IMR-90 (cell line): Measurements from ENCODE around the gene TBC1D22A. TPM values are rescaled to one million over a fixed set of nuclear protein-coding genes. Genes with fewer than 3 reads are reported as not detected.

Experiments
- ATAC-seq: fragments of 200-7000 bp; cut with Tn5 transposase; 2 replicates; pipeline ENCODE4 v1.9.1; 2020; ENCODE audit warnings: low read depth, mild to moderate bottlenecking, moderate library complexity
- BruUV-seq: library from RNA; stranded (reverse); fragments of 400-500 nt; replicated peaks from 2 replicates; lab custom pipeline; 2021; lab: Mats Ljungman, UMichigan
- CTCF ChIA-PET: fragments of 300-600 bp; formaldehyde crosslinking; extraction: SDS; loops from one replicate; lab custom pipeline; 2021; ENCODE audit warnings: antibody characterized with exemption; lab: Yijun Ruan, JAX
- POLR2A ChIA-PET: fragments of 300-600 bp; sonication (Branson Sonifier 250); formaldehyde crosslinking; loops from one replicate; lab custom pipeline; 2022; ENCODE audit warnings: antibody characterized with exemption; ENCODE audit not compliant: unreplicated experiment; lab: Charles Lee
- DNase-seq: peaks from one replicate; pipeline ENCODE4 v3.0.0; 2013
- H2AFZ ChIP-seq: replicated peaks from 2 replicates; pipeline ENCODE3; 2013; ENCODE audit warnings: low read length, mild to moderate bottlenecking; ENCODE audit not compliant: poor library complexity
- H2AK5ac ChIP-seq: 2 replicates; pipeline ENCODE4 v1.6.1; 2013; ENCODE audit warnings: low read depth, low read length, inconsistent platforms
- H2AK9ac ChIP-seq: replicated peaks from 2 replicates; pipeline ENCODE3; 2013; ENCODE audit warnings: mild to moderate bottlenecking, low read depth, low read length, moderate library complexity; ENCODE audit not compliant: poor library complexity
- H2BK120ac ChIP-seq: 2 replicates; pipeline ENCODE4 v1.6.1; 2013; ENCODE audit warnings: low read depth, low read length, inconsistent platforms
- H2BK15ac ChIP-seq: 3 replicates; pipeline ENCODE4 v1.6.1; 2013; ENCODE audit warnings: low read depth, low read length, inconsistent platforms
- H2BK20ac ChIP-seq: 2 replicates; pipeline ENCODE4 v1.6.1; 2013; ENCODE audit warnings: low read depth, mild to moderate bottlenecking, inconsistent platforms, low read length, moderate library complexity
- H2BK5ac ChIP-seq: 2 replicates; pipeline ENCODE4 v1.6.1; 2013; ENCODE audit warnings: mild to moderate bottlenecking, low read depth, low read length, inconsistent platforms; ENCODE audit not compliant: poor library complexity, severe bottlenecking
- H3K14ac ChIP-seq: replicated peaks from 2 replicates; pipeline ENCODE4 v1.6.1; 2013; ENCODE audit warnings: low read depth, low read length, inconsistent platforms
- H3K18ac ChIP-seq: 2 replicates; pipeline ENCODE4 v1.6.1; 2013; ENCODE audit warnings: low read depth, low read length, control low read depth
- H3K23ac ChIP-seq: 2 replicates; pipeline ENCODE4 v1.6.1; 2013; ENCODE audit warnings: low read depth, low read length, inconsistent platforms
- H3K27ac ChIP-seq: 2 replicates; pipeline ENCODE4 v1.5.1; 2013; ENCODE audit warnings: mild to moderate bottlenecking, control low read depth, low read length; ENCODE audit not compliant: insufficient read depth
- H3K27me3 ChIP-seq: 2 replicates; pipeline ENCODE4 v1.6.1; 2013; ENCODE audit warnings: low read length; ENCODE audit not compliant: control insufficient read depth, insufficient read depth
- H3K36me3 ChIP-seq: 2 replicates; pipeline ENCODE4 v1.6.1; 2013; ENCODE audit warnings: low read length, mixed read lengths; ENCODE audit not compliant: control insufficient read depth, insufficient read depth
- H3K4ac ChIP-seq: 2 replicates; pipeline ENCODE4 v1.6.1; 2013; ENCODE audit warnings: low read depth, low read length, inconsistent platforms
- H3K4me1 ChIP-seq: 2 replicates; pipeline ENCODE4 v1.6.1; 2013; ENCODE audit warnings: low read length, mixed read lengths; ENCODE audit not compliant: control insufficient read depth, insufficient read depth
- H3K4me2 ChIP-seq: 2 replicates; pipeline ENCODE4 v1.6.1; 2013; ENCODE audit warnings: low read depth, mild to moderate bottlenecking, control low read depth, low read length, moderate library complexity
- H3K4me3 ChIP-seq: 2 replicates; pipeline ENCODE4 v1.5.1; 2013; ENCODE audit warnings: low read depth, mild to moderate bottlenecking, control low read depth, low read length, moderate library complexity; ENCODE audit not compliant: insufficient read depth
- H3K56ac ChIP-seq: 2 replicates; pipeline ENCODE4 v1.6.1; 2013; ENCODE audit warnings: low read length, inconsistent platforms; ENCODE audit not compliant: insufficient read depth; ENCODE audit errors: extremely low read depth
- H3K79me1 ChIP-seq, 2 experiments: 2 replicates each; pipeline ENCODE4 v1.6.1; 2013; ENCODE audit warnings: low read length in 2 of 2, inconsistent platforms in 1 of 2, low read depth in 1 of 2
- H3K9ac ChIP-seq: 2 replicates; pipeline ENCODE4 v1.6.1; 2013; ENCODE audit warnings: low read depth, low read length, control low read depth
- H3K9me1 ChIP-seq: 2 replicates; pipeline ENCODE4 v1.6.1; 2013; ENCODE audit warnings: low read length, inconsistent platforms; ENCODE audit not compliant: insufficient read depth
- H3K9me3 ChIP-seq: 2 replicates; pipeline ENCODE4 v1.6.1; 2013; ENCODE audit warnings: low read length; ENCODE audit not compliant: control insufficient read depth, insufficient read depth
- H4K20me1 ChIP-seq: 2 replicates; pipeline ENCODE4 v1.6.1; 2013; ENCODE audit warnings: low read length, inconsistent platforms; ENCODE audit not compliant: insufficient read depth
- H4K5ac ChIP-seq: 2 replicates; pipeline ENCODE4 v1.6.1; 2013; ENCODE audit warnings: mild to moderate bottlenecking, low read depth, low read length, control low read depth
- H4K8ac ChIP-seq, 2 experiments: 2 replicates each; pipeline ENCODE4 v1.6.1; 2013; ENCODE audit warnings: low read depth in 2 of 2, low read length in 2 of 2, control low read depth in 1 of 2, inconsistent platforms in 1 of 2
- H4K91ac ChIP-seq: 2 replicates; pipeline ENCODE4 v1.6.1; 2013; ENCODE audit warnings: low read depth, low read length, inconsistent platforms; ENCODE audit not compliant: insufficient read depth
- ELK1 ChIP-seq: fragments of 150-350 bp; IDR thresholded peaks from 2 replicates; pipeline ENCODE4 v1.6.1; 2016; ENCODE audit warnings: low read depth, mild to moderate bottlenecking, low read length, moderate library complexity, borderline replicate concordance
- WGBS, 2 experiments: methylation state at CpG; one replicate each; pipeline versions ENCODE4 v1.1.5 to v1.1.7; 2013; ENCODE audit warnings: missing lambda C conversion rate in 2 of 2; ENCODE audit not compliant: insufficient read length in 1 of 2; ENCODE audit errors: extremely low coverage in 2 of 2; 5-methylcytosine and 5-hydroxymethylcytosine counted together
- dilution Hi-C: fragments of 300-500 bp; cut with HindIII; formaldehyde crosslinking; loops from one replicate; pipeline ENCODE4 v1.14.3; 2018; ENCODE audit warnings: low sequenced_read_pairs; ENCODE audit not compliant: unreplicated experiment
- in situ Hi-C: fragments of 300-500 bp; cut with MboI; formaldehyde crosslinking; loops from 3 replicates; pipeline ENCODE4 v1.14.3; 2019; ENCODE audit warnings: low sequenced_read_pairs, inconsistent platforms, mixed read lengths
- intact Hi-C: fragments of 100-400 bp; cut with micrococcal nuclease; formaldehyde crosslinking; loops from 2 replicates; pipeline ENCODE4 v1.10.0; 2022
- polyA plus RNA-seq, 3 experiments: library from polyadenylated mRNA; depleted of rRNA; stranded (reverse); fragments of >200 nt; gene quantifications; 2 replicates each; pipeline ENCODE4 v1.2.3, GENCODE V29; 2012; ENCODE audit warnings: low replicate concordance in 1 of 3
- total RNA-seq: library from RNA; depleted of rRNA; stranded (reverse); fragments of >200 nt; gene quantifications from 2 replicates; pipeline ENCODE4 v1.2.3, GENCODE V29; 2012

TBC1D22A gene
- total and polyA plus RNA-seq, 2 of the 4 experiments (the other 2 are of a cell fraction): 9.0 to 16.7 TPM

GRCh38 chr22:47011131-47011858, 248.8 kb downstream of the TBC1D22A start:
- TF ChIP-seq ELK1: no peak
- Histone ChIP-seq H3K14ac (no peak overlapping the region), H3K79me1 (peaks cover 5 to 26% of the 10 kb centered on the region in 2 experiments; a peak in 2 of 4 replicates), H3K18ac (no peak overlapping the region), H2BK20ac (no peak overlapping the region), H3K4me2 (no peak overlapping the region), H3K9me3 (no peaks in the 10 kb centered on the region), H3K4ac (no peak overlapping the region), H2AK9ac (no peak overlapping the region), H4K20me1 (peaks cover 27% of the 10 kb centered on the region), H4K91ac (no peak overlapping the region), H3K36me3 (peaks cover 8% of the 10 kb centered on the region), H3K4me3 (no peak overlapping the region), H3K27me3 (no peaks in the 10 kb centered on the region), H2AFZ (no peak overlapping the region), H3K9ac (no peak overlapping the region), H2BK15ac (no peak overlapping the region), H3K23ac (no peak overlapping the region), H2BK120ac (no peak overlapping the region), H2BK5ac (no peak overlapping the region), H3K4me1 (peaks cover 3% of the 10 kb centered on the region), H2AK5ac (no peak overlapping the region), H3K9me1 (peaks cover 4% of the 10 kb centered on the region), H3K27ac (no peak overlapping the region), H3K56ac (no peak overlapping the region), H4K5ac (no peak overlapping the region), H4K8ac (no peak overlapping the region)
- ChIA-PET POLR2A (no interaction called here), CTCF (interaction anchor here (1.5 kb wide), 1 partner anchor 14 kb away, joined by 3 read pairs; no protein-coding TSS in a partner anchor)
- no CpG with 5 or more reads among the region's 12 CpGs for WGBS, 2 experiments
- no peak for DNase-seq
- ATAC-seq: peak; percentile 64; the same call in 1 of the 2 replicates
- in situ Hi-C loops (no loop called here), dilution Hi-C loops (no loop called here), intact Hi-C loops (no loop called here)
- BruUV-seq: no TSS peak
